Measurements from ENCODE around the gene CST5.
"Not testable (repeated sequence)": the region's sequence is repeated elsewhere in the genome, so short reads cannot be mapped to it uniquely, and the experiment has no call there.

CST5 gene, protein sequence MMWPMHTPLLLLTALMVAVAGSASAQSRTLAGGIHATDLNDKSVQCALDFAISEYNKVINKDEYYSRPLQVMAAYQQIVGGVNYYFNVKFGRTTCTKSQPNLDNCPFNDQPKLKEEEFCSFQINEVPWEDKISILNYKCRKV

DNA sequence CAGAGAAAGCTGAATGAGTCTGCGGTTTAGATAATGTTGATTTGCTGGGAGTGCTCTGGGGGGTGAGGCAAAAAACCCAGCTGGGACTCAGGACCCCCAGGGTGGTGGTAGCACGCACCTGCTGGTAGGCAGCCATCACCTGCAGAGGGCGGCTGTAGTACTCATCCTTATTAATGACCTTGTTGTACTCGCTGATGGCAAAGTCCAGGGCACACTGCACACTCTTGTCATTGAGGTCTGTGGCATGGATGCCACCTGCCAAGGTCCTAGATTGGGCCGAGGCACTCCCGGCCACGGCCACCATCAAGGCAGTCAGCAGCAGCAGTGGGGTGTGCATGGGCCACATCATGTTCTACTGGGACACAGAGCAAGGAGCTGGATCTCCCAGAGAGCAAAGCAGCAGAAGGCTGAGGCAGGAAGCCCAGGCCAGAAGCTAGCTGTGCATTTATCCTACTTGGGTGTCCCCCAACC, at the start of gene CST5:
CST5 (minus strand) TSS at position 421 of the 471 bp plus-strand sequence; CDS start at position 349, 72 bp downstream.
- DNase-seq (ENCODE audit: extremely low read depth in 1 of 2, low read depth in 1 of 2), result no peak

DNA sequence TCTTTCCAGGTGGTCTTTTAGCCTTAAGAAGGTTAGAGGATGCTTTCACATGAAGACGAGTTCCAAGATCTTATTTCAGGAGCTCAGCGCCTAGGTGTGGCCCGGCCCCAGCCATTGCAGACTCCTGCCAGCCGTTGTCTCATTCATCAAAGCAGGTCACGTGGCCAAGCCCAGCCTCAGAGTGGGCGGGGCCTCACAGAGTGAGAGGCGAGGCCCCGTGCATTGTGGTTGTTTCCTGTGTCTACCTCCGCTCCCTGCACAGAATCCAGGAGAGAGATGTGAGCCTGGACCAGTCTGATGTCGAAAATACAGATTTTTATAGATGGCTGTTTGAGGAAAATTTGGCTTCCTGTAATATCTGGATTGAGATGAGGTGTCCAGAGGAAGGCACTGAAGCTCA, 49.2 kb upstream of the CST5 start:
- no peak for DNase-seq (ENCODE audit: extremely low read depth in 1 of 2, low read depth in 1 of 2)

DNA sequence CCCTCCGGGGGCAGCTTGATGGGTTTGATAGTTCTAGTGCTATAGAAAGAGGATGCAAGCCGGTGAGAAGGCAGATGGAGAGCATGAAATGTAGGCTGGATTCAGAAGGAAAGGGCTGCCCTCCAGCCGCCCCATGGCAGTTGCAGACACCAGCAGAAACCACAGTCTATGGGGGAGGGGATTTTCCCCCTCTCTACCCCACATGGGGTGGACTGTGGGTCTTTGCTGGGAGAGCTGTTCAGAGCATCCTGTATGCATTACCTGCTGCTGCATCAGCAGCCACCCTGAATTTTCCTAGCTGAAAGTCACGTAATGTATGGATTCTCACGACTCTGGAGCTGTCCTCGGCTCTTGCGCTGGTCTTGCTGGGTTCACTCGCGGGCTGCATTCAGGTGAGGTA, 48.8 kb upstream of the CST5 start:
- no peak for DNase-seq (ENCODE audit: extremely low read depth in 1 of 2, low read depth in 1 of 2)

DNA sequence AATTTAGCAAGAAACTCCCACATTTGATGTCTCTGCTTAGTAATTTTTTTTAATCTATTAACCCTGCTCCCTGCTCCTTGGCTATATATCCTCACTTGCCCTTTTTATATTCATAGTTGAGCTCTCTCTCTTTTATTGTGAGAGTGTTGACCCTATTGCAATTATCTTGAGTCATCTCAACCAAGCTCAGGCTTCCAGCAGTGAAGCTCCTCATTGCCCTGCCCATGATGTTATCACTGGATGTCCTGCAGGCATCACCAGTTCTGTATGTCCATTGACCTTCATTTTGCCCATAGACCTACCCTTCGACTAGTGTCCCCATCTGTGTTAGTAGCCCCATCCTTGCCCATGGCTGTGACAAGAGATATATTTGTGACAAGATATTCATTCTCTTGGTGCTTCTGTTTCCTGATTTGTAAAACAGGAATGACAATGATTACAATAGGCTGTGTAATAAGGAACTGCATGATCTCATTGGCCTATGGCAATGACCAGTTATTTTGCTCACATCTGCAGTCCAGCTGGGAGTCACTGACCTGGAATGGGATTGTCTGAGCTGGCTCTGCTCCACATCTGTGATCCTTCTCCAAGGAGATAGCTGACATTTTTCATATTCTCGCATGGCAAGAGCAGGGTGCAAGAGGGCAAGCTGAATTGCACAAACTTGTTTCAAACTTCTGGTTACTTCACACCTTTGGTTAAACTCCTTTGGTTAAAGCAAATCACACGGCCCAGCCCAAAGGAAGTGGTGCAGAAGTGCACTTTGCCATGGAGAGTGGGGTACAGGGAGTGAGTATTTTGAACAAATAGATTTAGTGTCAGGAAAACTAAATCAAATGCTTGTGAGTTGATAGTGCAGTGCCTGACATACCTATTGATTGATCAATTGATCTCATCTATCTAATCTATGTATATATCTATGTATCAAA, 47.7 kb upstream of the CST5 start:
- DNase-seq (ENCODE audit: extremely low read depth in 1 of 2, low read depth in 1 of 2), result no peak

DNA sequence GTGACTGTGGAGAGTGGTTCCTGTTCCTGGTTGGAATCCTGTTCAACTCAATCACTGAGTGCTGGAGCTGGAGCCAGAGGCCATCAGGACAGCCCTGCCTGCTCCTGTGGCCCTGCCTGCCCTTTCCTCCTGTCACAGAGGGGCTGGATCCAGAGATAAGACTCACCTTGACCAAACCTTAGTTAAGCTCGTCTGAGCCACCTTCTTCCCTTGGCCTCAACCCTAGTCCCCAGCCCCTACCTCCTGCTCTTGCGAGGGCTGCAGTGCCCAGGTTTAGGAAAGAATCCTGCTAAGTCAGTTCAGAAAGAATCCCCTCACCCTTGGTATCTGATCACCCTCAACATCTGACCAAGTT, 47.0 kb upstream of the CST5 start:
- no peak for DNase-seq (ENCODE audit: extremely low read depth in 1 of 2, low read depth in 1 of 2)

DNA sequence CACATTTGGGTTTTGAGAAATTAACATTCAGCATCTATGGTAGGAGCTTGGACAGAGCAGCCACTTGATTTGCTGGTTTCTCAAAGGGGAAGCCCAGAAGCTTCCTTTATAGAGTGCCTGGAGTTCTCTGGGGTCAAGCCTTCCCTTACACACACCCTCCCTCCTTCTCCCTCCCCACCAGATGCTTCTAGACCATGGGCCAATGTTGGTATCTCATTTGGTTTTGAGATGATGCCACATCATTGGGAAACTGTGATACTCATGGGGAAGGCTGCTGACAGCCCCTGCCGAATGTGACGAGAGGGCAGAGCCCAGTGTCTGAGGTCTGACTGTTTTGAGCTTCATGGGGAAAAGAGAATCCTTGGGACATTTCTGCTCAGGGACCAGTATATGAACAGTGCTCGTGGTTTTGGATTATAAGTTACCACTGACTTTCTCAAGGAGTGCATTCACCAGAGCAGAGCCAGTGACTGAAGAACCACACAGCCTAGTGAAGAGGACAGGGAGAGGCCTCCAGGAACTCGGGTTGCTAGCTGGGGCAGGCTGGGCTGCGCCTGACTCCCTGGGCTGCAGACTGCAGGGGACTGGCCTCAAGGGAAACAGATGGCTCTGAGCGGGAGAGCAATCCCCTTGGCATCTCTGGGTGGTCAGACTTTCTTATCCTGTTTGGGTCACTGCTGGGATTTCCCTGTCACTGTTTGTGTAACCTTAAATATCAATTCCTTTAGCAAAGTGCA, 46.4 kb upstream of the CST5 start:
- no peak for DNase-seq (ENCODE audit: extremely low read depth in 1 of 2, low read depth in 1 of 2)

DNA sequence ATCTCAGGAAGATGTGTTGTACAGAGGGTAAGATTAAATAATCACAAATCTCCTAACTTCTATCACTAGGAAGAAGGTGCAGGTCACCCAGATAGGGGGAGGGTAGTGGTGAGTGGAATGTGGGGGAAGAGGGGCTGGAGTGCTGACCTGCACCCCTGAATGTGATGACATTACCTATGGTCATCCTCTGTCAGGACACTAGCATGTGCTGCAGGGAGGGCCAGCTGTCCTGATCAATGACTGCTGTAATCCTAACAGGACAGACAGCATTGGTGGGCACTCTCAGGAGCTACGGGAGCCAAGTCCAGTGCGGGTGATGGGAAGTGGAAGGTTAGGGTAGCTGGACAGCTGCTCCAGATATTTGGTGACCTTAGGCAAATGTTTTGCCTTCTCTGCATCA, 45.2 kb upstream of the CST5 start:
- no peak for DNase-seq (ENCODE audit: extremely low read depth in 1 of 2, low read depth in 1 of 2)

DNA sequence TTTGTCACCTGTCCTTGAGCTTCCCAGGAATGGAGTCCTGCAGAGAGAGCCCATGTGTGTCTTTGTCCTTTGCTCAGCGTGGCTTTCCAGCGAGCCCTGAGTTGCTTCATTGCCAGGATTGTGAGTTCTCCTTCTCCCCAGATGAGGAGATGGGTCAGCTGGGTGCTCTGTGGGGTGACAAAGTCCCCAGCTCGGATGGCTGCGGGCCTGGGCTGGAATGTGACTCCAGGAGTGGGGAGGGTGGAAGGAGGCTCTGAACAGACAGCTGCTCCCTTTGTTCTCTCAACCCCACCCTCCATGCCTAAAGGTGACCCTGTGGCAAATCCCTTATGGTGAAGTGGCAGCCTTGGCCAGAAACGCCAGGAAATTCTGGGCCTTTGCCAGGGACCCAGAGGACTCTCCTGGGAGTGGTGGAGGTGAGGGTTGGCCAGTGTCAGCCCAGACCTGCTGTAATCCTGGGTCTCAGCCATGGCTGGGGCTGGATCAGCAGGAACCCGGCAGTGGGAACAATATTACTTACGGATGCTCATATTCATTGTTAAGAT, 44.4 kb upstream of the CST5 start:
- no peak for DNase-seq (ENCODE audit: extremely low read depth in 1 of 2, low read depth in 1 of 2)

DNA sequence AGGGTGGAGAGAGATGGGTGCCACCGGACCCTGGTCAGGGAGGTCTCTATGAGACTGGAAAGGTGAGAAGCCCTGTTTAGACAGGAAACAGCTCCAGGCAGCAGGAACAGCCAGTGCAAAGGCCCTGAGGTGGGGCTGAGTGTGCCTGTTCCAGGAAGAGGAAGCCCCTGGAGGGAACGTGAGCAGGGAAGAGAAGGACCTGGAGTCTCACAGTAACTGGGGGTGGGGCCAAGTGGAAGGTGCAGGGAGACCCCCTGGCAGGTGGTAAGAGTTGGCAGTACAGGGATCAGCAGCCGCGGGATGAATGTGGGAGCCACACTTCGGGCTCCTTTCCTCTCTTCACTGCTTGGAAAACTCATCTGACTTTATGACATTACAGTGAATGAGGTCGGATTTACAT, 43.8 kb upstream of the CST5 start:
- no peak for DNase-seq (ENCODE audit: extremely low read depth in 1 of 2, low read depth in 1 of 2)

DNA sequence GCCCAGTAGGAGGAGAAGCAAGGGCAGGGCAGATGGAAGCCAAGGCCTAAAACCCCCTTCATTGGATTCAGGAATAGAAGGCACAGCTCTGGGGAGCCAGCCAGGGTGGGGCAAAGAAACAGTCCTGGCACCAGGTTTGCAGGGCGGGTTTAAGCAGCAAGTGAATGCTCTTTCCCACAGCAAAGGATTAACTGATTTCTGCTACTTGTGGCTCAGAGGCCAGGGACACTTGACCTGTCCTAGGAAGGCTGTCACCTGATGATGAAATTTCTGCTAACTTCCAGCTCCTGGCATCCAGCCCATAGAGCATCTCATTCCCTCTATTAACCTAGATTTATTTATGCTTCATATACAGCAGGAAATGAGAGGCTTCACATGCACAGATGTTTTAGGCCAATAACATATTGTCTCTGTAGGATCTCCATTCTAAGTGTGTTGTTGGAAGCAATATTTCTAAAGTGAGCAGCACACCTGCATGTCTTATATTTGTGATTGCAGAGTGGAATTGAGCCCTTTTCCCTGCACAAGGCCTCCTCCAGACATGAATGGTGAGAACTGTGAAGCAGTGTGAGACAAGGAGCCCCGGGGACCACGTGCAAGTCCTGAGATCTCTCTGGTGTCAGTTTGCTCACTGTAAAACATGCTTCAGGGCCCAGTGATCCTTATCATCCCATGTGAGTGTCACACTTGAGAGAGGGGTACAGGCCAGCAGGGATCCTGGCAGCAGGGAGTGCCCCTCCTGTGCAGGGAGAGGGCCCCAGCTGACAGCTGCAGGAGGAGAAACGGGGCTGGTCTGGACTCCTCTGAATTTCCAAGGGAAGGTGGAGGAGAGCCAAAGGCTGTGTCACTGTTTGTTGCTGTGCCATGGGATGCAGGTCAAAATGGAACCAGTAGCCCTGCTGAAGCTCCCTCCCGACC, 41.1 kb upstream of the CST5 start:
- DNase-seq (ENCODE audit: extremely low read depth in 1 of 2, low read depth in 1 of 2), result no peak

DNA sequence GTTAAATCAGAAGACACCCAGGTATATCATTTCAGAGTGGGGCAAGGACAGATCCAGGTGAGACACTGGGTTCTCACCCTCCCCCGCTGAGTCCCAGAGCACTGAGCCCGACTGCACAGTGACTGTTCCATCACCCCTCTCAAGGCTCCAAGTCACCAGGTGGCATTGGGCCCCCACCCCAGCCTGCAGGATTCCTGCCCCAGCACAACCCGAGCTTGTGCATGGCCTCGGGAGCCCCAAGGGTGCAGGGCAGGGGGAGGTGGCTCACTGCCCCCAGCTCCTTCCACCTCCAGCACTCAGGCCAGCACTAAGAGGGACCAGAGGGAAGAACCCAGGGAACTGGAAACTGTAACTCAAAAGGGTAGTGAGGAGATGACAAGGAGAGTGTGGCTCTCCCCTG, 39.3 kb upstream of the CST5 start:
- no peak for DNase-seq (ENCODE audit: extremely low read depth in 1 of 2, low read depth in 1 of 2)

DNA sequence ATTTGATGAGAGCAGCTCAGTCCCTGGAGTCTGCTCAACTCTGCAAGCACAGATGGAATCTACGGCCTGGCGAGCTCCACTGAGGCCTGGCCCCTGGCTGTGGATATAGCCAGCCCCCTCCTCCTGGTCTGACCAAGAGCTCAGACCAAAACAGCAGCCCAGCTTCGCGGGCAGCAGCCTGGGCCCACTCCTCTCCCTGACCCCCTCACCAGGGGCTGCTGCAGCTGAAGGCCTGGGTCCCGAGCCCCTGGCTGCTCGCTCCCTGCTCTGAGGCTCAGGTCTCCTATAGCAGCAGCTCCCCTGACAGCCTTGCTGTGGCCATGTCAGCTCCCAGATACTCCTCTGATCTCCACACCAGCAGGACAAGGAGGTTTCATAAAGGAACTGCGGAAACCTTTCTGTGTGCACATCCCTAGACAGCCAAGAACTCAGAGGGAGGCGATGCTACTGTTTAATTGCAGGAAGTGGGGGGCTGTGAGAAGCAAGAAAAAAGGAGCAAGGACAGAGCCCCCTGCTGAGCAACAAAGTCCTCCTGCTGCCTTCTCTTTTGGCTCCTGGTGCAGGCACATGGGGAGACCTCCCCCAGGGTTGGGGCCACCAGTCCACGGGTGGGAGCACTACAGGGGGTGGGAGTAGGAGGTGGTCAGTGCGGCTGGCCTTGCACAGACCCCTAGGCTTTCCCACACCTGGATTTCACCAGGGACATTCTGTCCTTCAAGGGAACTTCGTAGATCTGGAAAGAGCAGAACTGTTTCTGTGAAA, 38.7 kb upstream of the CST5 start:
- DNase-seq (ENCODE audit: extremely low read depth in 1 of 2, low read depth in 1 of 2), result no peak

DNA sequence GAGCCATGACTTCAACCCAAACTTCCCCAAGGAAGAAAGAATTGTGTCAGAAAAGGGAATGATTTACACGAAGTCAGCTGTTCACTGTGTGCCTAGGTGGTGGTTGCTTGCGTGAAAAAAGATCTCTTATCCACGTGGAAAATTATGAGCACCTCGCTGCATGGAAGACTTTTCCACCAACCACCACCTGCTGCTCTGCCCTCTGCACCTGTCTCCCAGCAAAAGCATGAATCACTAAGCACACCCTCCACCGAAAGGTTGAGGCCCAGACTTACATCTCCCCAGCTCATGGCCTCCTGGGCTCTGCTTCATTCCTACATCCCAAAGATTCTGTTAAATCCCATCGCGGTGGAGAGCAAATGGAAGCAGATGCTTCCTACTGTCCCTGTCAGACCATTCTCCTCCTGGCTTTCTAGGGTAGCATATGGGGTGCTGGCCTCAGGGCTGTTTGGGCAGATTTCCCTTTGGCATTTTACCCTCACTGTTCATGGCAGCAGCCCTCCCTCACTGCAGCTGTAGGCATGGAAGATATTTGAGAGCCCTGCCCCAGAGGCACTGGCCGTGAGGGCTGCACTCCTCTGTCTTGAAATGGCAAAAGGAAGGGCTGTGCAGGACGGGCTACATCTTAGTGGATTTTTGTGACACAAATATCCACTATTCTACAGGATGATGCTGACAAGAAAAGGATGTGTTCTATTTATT, 37.6 kb upstream of the CST5 start:
- DNase-seq (ENCODE audit: extremely low read depth in 1 of 2, low read depth in 1 of 2), result no peak

DNA sequence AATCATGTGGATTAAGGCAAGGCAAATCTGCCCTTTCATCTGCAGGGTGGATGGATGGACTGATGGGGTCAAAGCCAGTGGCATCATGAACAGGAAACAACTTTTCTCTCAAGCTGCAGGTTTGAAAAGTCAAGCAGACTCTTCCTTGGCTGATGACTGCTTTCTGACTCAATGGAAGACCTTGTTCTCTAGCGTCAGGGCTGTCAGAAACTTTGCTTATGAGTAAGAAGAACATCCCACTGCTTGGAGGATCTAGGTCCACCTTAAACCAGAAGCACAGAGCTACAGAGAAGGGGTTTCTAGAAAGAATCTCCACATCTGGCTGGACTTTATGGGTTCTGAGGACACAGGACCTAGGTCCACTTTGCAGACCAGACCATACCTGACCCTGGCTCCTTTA, 36.3 kb upstream of the CST5 start:
- DNase-seq (ENCODE audit: extremely low read depth in 1 of 2, low read depth in 1 of 2), result no peak

DNA sequence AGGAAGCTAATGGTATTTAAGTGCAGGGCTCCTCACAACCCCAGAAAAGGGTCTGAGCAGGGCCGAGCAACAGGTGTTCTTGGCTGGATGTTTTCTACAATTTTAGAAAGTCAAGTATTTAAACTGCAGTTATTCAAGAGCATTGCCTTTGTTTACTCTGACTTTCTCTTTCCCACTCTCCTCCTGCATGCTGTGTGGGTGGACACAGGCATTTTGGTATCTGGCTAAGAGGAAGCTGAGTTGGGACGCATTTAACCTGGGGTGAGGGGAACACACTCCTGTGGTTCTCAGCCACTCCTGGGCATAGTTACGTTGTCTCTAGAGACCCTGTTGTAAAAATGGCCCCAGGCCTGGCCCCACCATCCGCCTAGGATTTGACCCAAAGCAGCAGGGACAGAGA, 34.9 kb upstream of the CST5 start:
- DNase-seq (ENCODE audit: extremely low read depth in 1 of 2, low read depth in 1 of 2), result not testable (repeated sequence)

DNA sequence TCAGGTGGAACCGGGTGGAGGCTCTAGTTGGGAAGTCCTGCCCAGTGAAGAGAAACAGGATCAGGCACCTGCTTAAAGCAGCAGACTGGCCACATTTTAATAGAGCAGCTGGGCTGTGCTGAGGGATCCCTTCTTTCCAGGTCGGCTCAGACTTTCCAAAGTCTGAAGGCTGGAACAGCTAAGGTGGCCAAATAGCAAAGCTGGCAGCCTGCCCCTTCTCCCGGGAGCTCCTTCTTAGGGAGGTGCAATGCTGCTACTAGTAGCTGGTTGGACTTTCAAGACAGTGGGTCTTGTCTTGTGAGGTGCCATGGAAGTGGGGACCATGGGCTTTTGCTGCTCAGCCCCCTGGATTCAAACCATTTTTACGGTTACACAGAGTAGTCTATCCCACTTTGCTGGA, 30.7 kb upstream of the CST5 start:
- no peak for DNase-seq (ENCODE audit: extremely low read depth in 1 of 2, low read depth in 1 of 2)

DNA sequence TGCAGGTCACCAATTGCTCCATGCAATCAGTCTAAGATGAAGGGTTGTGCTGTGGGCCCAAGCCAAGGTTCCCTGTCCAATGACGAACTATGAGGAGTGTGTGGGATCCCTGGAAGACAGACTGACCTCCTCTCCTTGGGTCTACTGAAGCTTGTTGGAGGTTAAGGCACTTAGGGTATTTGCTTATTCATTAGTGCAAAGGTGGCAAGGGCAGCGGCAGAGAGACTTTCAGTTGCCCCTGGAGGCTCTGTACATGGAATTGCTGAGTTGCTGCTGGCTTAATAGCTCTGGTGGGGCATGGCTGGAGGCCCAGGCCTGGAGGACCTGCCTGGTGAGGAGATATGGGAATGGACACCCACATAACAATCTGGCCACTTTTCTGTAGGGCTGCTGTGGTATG, 29.8 kb upstream of the CST5 start:
- DNase-seq (ENCODE audit: extremely low read depth in 1 of 2, low read depth in 1 of 2), result no peak

DNA sequence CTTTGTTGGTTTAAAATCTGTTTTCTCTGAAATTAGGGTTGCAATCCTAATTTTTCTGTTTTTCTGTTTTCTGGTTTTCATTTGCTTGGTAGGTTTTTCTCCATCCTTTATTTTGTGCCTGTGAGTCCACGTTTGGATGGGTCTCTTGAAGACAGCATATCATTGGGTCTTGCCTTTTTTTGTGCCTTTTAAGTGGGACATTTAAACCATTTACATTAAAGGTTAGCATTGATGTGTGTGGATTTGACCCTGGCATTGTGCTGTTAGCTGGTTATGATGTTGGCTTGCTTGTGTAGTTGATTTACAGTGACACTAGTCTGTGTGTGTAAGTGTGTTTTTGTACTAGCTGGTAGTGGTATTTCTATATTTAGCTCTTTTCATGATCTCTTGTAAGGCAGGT, 28.0 kb upstream of the CST5 start:
- DNase-seq (ENCODE audit: extremely low read depth in 1 of 2, low read depth in 1 of 2), result no peak

DNA sequence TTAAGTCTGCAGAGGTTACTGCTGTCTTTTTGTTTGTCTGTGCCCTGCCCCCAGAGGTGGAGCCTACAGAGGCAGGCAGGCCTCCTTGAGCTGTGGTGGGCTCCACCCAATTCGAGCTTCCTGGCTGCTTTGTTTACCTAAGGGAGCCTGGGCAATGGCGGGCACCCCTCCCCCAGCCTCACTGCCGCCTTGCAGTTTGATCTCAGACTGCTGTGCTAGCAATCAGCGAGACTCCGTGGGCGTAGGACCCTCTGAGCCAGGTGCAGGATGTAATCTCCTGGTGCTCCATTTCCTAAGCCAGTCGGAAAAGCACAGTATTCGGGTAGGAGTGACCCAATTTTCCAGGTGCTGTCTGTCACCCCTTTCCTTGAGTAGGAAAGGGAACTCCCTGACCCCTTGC, 22.8 kb upstream of the CST5 start:
- DNase-seq (ENCODE audit: extremely low read depth in 1 of 2, low read depth in 1 of 2), result not testable (repeated sequence)

All from activated CD8-positive, alpha-beta memory T cell treated with anti-CD3 and anti-CD28 coated beads for 1 hour (primary cell).